ENCODE results near the gene ZYG11A.
"Not testable (repeated sequence)": the region's sequence is repeated elsewhere in the genome, so short reads cannot be mapped to it uniquely, and the experiment has no call there.

DNA sequence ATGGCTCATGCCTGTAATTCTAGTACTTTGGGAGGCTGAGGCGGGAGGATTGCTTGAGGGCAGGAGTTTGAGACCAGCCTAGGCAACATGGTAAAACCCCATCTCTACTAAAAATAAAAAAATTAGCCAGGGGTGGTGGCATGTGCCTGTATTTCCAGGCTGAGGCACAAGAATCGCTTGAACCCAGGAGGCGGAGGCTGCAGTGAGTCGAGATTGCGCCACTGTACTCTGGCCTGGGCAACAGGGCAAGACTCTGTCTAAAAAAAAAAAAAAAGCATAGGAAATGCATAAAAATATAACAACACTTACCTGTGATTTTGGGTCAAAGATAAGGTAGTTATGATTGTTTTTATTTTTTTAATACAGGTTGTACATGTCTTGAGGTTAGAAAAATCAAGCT lies 21.7 kb upstream of the ZYG11A start:
- TF ChIP-seq, protein P1, sequence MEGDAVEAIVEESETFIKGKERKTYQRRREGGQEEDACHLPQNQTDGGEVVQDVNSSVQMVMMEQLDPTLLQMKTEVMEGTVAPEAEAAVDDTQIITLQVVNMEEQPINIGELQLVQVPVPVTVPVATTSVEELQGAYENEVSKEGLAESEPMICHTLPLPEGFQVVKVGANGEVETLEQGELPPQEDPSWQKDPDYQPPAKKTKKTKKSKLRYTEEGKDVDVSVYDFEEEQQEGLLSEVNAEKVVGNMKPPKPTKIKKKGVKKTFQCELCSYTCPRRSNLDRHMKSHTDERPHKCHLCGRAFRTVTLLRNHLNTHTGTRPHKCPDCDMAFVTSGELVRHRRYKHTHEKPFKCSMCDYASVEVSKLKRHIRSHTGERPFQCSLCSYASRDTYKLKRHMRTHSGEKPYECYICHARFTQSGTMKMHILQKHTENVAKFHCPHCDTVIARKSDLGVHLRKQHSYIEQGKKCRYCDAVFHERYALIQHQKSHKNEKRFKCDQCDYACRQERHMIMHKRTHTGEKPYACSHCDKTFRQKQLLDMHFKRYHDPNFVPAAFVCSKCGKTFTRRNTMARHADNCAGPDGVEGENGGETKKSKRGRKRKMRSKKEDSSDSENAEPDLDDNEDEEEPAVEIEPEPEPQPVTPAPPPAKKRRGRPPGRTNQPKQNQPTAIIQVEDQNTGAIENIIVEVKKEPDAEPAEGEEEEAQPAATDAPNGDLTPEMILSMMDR (IDR thresholded peaks at IDR 0.05): not testable (repeated sequence)
- TF ChIP-seq POLR2A (IDR thresholded peaks at IDR 0.05): not testable (repeated sequence)
